H9 (cell line): ENCODE results near the gene CFAP65. TPM values are rescaled to one million over a fixed set of nuclear protein-coding genes. Genes with fewer than 3 reads are reported as not detected.

Source experiments
- DNase-seq: peaks from one replicate; pipeline ENCODE4 v3.0.0-alpha.2; 2017
- H2AFZ ChIP-seq: one replicate; pipeline ENCODE4 v1.6.1; 2013; ENCODE audit warnings: mild to moderate bottlenecking, low read length, control low read depth, moderate library complexity
- H2AK5ac ChIP-seq: 2 replicates; pipeline ENCODE4 v1.6.1; 2013; ENCODE audit warnings: low read length, control low read depth, mixed read lengths; ENCODE audit not compliant: insufficient read length
- H2BK120ac ChIP-seq: one replicate; pipeline ENCODE4 v1.6.1; 2013; ENCODE audit warnings: low read depth, mild to moderate bottlenecking, low read length, control low read depth, inconsistent platforms; ENCODE audit not compliant: poor library complexity, severe bottlenecking
- H2BK12ac ChIP-seq: 2 replicates; pipeline ENCODE4 v1.6.1; 2013; ENCODE audit warnings: low read length, control low read depth, mixed read lengths, low read depth; ENCODE audit not compliant: insufficient read length
- H2BK15ac ChIP-seq: 2 replicates; pipeline ENCODE4 v1.6.1; 2013; ENCODE audit warnings: low read depth, low read length, control low read depth
- H2BK20ac ChIP-seq: one replicate; pipeline ENCODE4 v1.6.1; 2013; ENCODE audit warnings: low read depth, mild to moderate bottlenecking, low read length, control low read depth, inconsistent platforms; ENCODE audit not compliant: poor library complexity, severe bottlenecking
- H2BK5ac ChIP-seq: 2 replicates; pipeline ENCODE4 v1.6.1; 2013; ENCODE audit warnings: low read length, control low read depth, mixed read lengths; ENCODE audit not compliant: insufficient read length
- H3K14ac ChIP-seq: 2 replicates; pipeline ENCODE4 v1.6.1; 2013; ENCODE audit warnings: low read length, control low read depth; ENCODE audit not compliant: insufficient read depth
- H3K18ac ChIP-seq: 2 replicates; pipeline ENCODE4 v1.6.1; 2013; ENCODE audit warnings: low read depth, mild to moderate bottlenecking, mixed read lengths, low read length, control low read depth; ENCODE audit not compliant: insufficient read length
- H3K23ac ChIP-seq: 2 replicates; pipeline ENCODE4 v1.6.1; 2013; ENCODE audit warnings: low read length, control low read depth, mixed read lengths, low read depth; ENCODE audit not compliant: insufficient read length
- H3K23me2 ChIP-seq: 2 replicates; pipeline ENCODE4 v1.6.1; 2013; ENCODE audit warnings: low read depth, mild to moderate bottlenecking, mixed read lengths, low read length, control low read depth; ENCODE audit not compliant: insufficient read length, poor library complexity, severe bottlenecking
- H3K27ac ChIP-seq: 2 replicates; pipeline ENCODE4 v1.5.1; 2013; ENCODE audit warnings: low read length, control low read depth, mixed read lengths, low read depth; ENCODE audit not compliant: insufficient read length
- H3K27me3 ChIP-seq: 2 replicates; pipeline ENCODE4 v1.6.1; 2013; ENCODE audit warnings: low read length, control low read depth, inconsistent platforms; ENCODE audit not compliant: insufficient read depth
- H3K4ac ChIP-seq: 2 replicates; pipeline ENCODE4 v1.6.1; 2013; ENCODE audit warnings: low read depth, mild to moderate bottlenecking, control low read depth, inconsistent platforms, low read length, moderate library complexity
- H3K4me1 ChIP-seq: 2 replicates; pipeline ENCODE4 v1.6.1; 2013; ENCODE audit warnings: low read length, control low read depth, inconsistent platforms; ENCODE audit not compliant: insufficient read depth
- H3K4me2 ChIP-seq: 2 replicates; pipeline ENCODE4 v1.6.1; 2013; ENCODE audit warnings: low read length, control low read depth, mixed read lengths; ENCODE audit not compliant: insufficient read length, insufficient read depth
- H3K56ac ChIP-seq: 2 replicates; pipeline ENCODE4 v1.6.1; 2013; ENCODE audit warnings: low read depth, mild to moderate bottlenecking, mixed read lengths, low read length, control low read depth; ENCODE audit not compliant: insufficient read length
- H3K79me1 ChIP-seq: 2 replicates; pipeline ENCODE4 v1.6.1; 2013; ENCODE audit warnings: low read depth, mild to moderate bottlenecking, moderate library complexity, low read length, control low read depth, inconsistent platforms; ENCODE audit not compliant: insufficient read depth, poor library complexity, severe bottlenecking
- H3K79me2 ChIP-seq: 2 replicates; pipeline ENCODE4 v1.6.1; 2013; ENCODE audit warnings: low read length, control low read depth, inconsistent platforms; ENCODE audit not compliant: insufficient read depth
- H3K9ac ChIP-seq: 2 replicates; pipeline ENCODE4 v1.6.1; 2013; ENCODE audit warnings: low read length, control low read depth, mixed read lengths; ENCODE audit not compliant: insufficient read length; ENCODE audit errors: extremely low read depth
- H3K9me3 ChIP-seq: one replicate; pipeline ENCODE4 v1.6.1; 2013; ENCODE audit warnings: low read depth, low read length, inconsistent platforms; ENCODE audit not compliant: control insufficient read depth
- H3T11ph ChIP-seq: one replicate; pipeline ENCODE4 v1.6.1; 2013; ENCODE audit warnings: mild to moderate bottlenecking, low read length, control low read depth, inconsistent platforms
- H4K20me1 ChIP-seq: one replicate; pipeline ENCODE4 v1.6.1; 2013; ENCODE audit not compliant: control insufficient read depth, insufficient read length, insufficient read depth
- H4K5ac ChIP-seq: 2 replicates; pipeline ENCODE4 v1.6.1; 2013; ENCODE audit warnings: low read depth, mild to moderate bottlenecking, mixed read lengths, low read length, control low read depth; ENCODE audit not compliant: insufficient read length
- H4K8ac ChIP-seq: replicated peaks from 2 replicates; pipeline ENCODE4 v1.6.1; 2013; ENCODE audit warnings: low read length, control low read depth, mixed read lengths, low read depth; ENCODE audit not compliant: insufficient read length
- H4K91ac ChIP-seq: 2 replicates; pipeline ENCODE4 v1.6.1; 2013; ENCODE audit warnings: low read depth, mild to moderate bottlenecking, moderate library complexity, mixed read lengths, low read length, control low read depth; ENCODE audit not compliant: insufficient read length
- H3K27ac Mint-ChIP-seq, 3 experiments: 2 replicates in 2 of 3; 3 replicates in 1 of 3; pipeline ENCODE4 v1.8.0; 2020 to 2021; ENCODE audit warnings: mixed read lengths in 3 of 3, mild to moderate bottlenecking in 1 of 3, moderate library complexity in 1 of 3
- H3K27me3 Mint-ChIP-seq: 2 replicates; pipeline ENCODE4 v1.8.0; 2021; ENCODE audit warnings: low read depth, mild to moderate bottlenecking, moderate library complexity, mixed read lengths
- H3K36me3 Mint-ChIP-seq, 3 experiments: 2 replicates in 2 of 3; 3 replicates in 1 of 3; pipeline ENCODE4 v1.8.0; 2020 to 2021; ENCODE audit warnings: low read depth in 3 of 3, mixed read lengths in 3 of 3; ENCODE audit not compliant: insufficient read depth in 1 of 3
- H3K4me1 Mint-ChIP-seq, 2 experiments: 2 replicates each; pipeline ENCODE4 v1.8.0; 2020; ENCODE audit warnings: mixed read lengths in 2 of 2
- H3K4me3 Mint-ChIP-seq, 2 experiments: 2 replicates in 1 of 2; 3 replicates in 1 of 2; pipeline ENCODE4 v1.8.0; 2020 to 2021; ENCODE audit warnings: mild to moderate bottlenecking in 2 of 2, mixed read lengths in 2 of 2, moderate library complexity in 1 of 2
- H3K9me3 Mint-ChIP-seq, 2 experiments: 2 replicates in 1 of 2; 3 replicates in 1 of 2; pipeline ENCODE4 v1.8.0; 2020; ENCODE audit warnings: mild to moderate bottlenecking in 2 of 2, mixed read lengths in 2 of 2, moderate library complexity in 1 of 2
- WGBS: extraction: QIAGEN DNeasy Blood & Tissue Kit; methylation state at CpG from one replicate; pipeline ENCODE4 v1.1.7; 2013; ENCODE audit warnings: missing lambda C conversion rate, low lambda C conversion rate, mixed read lengths; ENCODE audit not compliant: insufficient read length; ENCODE audit errors: extremely low coverage; 5-methylcytosine and 5-hydroxymethylcytosine counted together
- total RNA-seq: library from RNA; stranded (reverse); gene quantifications from 2 replicates; pipeline ENCODE4 v1.2.1, GENCODE V29; 2021
- TF ChIP-seq, protein P1 (sequence below): fragments of 200-600 bp; sonication (generic); conservative IDR thresholded peaks from 3 replicates; pipeline ENCODE4 v1.8.0; 2021; ENCODE audit warnings: antibody characterized with exemption, mild to moderate bottlenecking

The CFAP65 gene
- total RNA-seq, 1 experiment from 2014 or later: 0.20 TPM

DNA sequence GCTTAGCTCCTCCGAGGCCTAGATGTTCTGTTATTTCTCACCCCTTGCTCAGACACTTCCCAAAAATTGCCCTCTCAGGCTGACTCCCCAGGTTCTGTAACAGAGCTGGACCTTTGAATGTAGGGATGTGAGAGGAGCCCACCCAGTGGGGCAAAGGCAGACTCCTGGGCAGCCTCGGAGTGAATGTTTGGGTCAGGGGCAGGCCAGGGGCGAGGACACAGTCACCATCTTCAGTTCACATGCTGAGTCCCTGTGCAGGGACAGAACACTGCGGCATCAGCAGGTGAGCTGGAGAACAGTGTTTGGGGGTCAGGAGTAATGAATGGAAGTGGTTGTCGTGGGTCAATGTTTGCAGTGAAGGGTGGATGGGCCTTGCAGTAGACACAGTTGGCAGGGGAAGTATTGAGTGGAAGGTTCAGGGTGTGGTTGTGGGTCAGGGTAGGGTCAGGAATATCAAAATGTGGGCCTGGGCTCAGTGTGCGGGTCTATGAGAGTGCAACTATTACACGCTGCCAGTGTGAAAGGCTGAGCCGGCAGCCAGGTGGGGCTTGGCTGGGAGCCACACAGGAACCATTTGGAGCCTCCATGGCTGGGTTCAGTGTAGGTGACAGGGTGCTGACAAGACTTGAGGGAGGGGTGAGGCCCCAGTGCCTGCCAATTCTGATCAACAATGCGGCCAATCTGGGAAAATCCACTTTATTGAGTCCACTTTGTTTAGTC lies 15.0 kb upstream of the CFAP65 start:
- peak overlapping the region in 1 of 2 experiments; percentile 64; a peak in 2 of 5 replicates for H3K4me3 Mint-ChIP-seq
- peaks cover 51% of the 10 kb centered on the region for H3K27me3 ChIP-seq

More for the DNA sequence above, 15.0 kb upstream of the CFAP65 start:
- Histone ChIP-seq H2BK20ac (no peak overlapping the region), H3K23ac (no peak overlapping the region), H3K14ac (no peak overlapping the region), H3K4ac (no peak overlapping the region), H2BK12ac (no peak overlapping the region), H4K5ac (no peak overlapping the region), H3K23me2 (peaks cover 3% of the 10 kb centered on the region), H2AK5ac (no peak overlapping the region), H3K9ac (no peak overlapping the region), H3K79me1 (no peaks in the 10 kb centered on the region), H4K20me1 (no peaks in the 10 kb centered on the region), H3T11ph (no peak overlapping the region), H3K56ac (no peak overlapping the region), H3K4me1 (no peaks in the 10 kb centered on the region), H3K79me2 (no peaks in the 10 kb centered on the region), H3K27ac (no peak overlapping the region), H3K9me3 (no peaks in the 10 kb centered on the region), H3K4me2 (no peak overlapping the region), H4K8ac (no peak overlapping the region), H3K18ac (no peak overlapping the region), H2BK15ac (no peak overlapping the region), H2BK5ac (no peak overlapping the region), H2AFZ (no peak overlapping the region), H2BK120ac (no peak overlapping the region), H4K91ac (no peak overlapping the region)
- peaks cover 91% of the 10 kb centered on the region for H3K27me3 Mint-ChIP-seq
- peaks cover 0 to under 1% of the 10 kb centered on the region in 2 experiments; a peak in 2 of 5 replicates for H3K9me3 Mint-ChIP-seq
- TF ChIP-seq, protein P1, sequence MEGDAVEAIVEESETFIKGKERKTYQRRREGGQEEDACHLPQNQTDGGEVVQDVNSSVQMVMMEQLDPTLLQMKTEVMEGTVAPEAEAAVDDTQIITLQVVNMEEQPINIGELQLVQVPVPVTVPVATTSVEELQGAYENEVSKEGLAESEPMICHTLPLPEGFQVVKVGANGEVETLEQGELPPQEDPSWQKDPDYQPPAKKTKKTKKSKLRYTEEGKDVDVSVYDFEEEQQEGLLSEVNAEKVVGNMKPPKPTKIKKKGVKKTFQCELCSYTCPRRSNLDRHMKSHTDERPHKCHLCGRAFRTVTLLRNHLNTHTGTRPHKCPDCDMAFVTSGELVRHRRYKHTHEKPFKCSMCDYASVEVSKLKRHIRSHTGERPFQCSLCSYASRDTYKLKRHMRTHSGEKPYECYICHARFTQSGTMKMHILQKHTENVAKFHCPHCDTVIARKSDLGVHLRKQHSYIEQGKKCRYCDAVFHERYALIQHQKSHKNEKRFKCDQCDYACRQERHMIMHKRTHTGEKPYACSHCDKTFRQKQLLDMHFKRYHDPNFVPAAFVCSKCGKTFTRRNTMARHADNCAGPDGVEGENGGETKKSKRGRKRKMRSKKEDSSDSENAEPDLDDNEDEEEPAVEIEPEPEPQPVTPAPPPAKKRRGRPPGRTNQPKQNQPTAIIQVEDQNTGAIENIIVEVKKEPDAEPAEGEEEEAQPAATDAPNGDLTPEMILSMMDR: no peak
- DNase-seq: no peak
- no CpG with 5 or more reads among the region's 9 CpGs for WGBS
- no peaks in the 10 kb centered on the region for H3K36me3 Mint-ChIP-seq
- peaks cover 11 to 19% of the 10 kb centered on the region in 2 experiments for H3K4me1 Mint-ChIP-seq
- H3K27ac Mint-ChIP-seq: no peak overlapping the region
